Measurements from ENCODE around the gene SLC6A9.

DNA sequence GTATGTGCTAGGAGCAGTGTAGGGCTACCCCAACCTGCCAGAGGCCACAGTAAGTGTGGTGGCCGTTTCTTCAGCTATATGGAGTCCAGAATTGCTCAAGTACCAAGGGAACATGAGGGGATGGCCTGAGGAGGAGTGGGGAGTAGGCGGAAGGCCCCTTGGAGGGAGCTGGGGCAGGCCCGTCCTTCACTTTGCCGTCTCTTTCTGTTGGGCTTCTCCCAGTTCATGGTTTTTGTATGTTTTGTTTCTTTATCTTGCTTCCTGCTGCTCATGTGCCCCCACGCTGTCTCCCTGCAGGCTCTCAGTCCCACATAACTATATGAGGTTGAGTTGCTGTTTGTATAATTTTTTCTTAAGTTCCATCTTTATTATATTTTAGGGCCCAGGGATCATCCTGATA is 67.4 kb downstream of the SLC6A9 start:
- TF ChIP-seq, protein P1, sequence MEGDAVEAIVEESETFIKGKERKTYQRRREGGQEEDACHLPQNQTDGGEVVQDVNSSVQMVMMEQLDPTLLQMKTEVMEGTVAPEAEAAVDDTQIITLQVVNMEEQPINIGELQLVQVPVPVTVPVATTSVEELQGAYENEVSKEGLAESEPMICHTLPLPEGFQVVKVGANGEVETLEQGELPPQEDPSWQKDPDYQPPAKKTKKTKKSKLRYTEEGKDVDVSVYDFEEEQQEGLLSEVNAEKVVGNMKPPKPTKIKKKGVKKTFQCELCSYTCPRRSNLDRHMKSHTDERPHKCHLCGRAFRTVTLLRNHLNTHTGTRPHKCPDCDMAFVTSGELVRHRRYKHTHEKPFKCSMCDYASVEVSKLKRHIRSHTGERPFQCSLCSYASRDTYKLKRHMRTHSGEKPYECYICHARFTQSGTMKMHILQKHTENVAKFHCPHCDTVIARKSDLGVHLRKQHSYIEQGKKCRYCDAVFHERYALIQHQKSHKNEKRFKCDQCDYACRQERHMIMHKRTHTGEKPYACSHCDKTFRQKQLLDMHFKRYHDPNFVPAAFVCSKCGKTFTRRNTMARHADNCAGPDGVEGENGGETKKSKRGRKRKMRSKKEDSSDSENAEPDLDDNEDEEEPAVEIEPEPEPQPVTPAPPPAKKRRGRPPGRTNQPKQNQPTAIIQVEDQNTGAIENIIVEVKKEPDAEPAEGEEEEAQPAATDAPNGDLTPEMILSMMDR (conservative IDR thresholded peaks at IDR 0.05; ENCODE audit: low read depth in 2 of 2): no peak
- TF ChIP-seq EZH2 (IDR thresholded peaks at IDR 0.05; ENCODE audit: low read depth, unreplicated experiment): no peak
- no peak for TF ChIP-seq EZH2phosphoT487 (IDR thresholded peaks at IDR 0.05; ENCODE audit: unreplicated experiment)
- TF ChIP-seq NANOG (IDR thresholded peaks at IDR 0.05; ENCODE audit: borderline replicate concordance): no peak
- no peak for TF ChIP-seq POLR2AphosphoS5 (IDR thresholded peaks at IDR 0.05; ENCODE audit: low read depth)
- no peak for TF ChIP-seq CREB1 (CRISPR knock-in tag; IDR thresholded peaks at IDR 0.05; ENCODE audit: low read depth)
- TF ChIP-seq, protein P2, sequence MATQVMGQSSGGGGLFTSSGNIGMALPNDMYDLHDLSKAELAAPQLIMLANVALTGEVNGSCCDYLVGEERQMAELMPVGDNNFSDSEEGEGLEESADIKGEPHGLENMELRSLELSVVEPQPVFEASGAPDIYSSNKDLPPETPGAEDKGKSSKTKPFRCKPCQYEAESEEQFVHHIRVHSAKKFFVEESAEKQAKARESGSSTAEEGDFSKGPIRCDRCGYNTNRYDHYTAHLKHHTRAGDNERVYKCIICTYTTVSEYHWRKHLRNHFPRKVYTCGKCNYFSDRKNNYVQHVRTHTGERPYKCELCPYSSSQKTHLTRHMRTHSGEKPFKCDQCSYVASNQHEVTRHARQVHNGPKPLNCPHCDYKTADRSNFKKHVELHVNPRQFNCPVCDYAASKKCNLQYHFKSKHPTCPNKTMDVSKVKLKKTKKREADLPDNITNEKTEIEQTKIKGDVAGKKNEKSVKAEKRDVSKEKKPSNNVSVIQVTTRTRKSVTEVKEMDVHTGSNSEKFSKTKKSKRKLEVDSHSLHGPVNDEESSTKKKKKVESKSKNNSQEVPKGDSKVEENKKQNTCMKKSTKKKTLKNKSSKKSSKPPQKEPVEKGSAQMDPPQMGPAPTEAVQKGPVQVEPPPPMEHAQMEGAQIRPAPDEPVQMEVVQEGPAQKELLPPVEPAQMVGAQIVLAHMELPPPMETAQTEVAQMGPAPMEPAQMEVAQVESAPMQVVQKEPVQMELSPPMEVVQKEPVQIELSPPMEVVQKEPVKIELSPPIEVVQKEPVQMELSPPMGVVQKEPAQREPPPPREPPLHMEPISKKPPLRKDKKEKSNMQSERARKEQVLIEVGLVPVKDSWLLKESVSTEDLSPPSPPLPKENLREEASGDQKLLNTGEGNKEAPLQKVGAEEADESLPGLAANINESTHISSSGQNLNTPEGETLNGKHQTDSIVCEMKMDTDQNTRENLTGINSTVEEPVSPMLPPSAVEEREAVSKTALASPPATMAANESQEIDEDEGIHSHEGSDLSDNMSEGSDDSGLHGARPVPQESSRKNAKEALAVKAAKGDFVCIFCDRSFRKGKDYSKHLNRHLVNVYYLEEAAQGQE (IDR thresholded peaks at IDR 0.05; ENCODE audit: unreplicated experiment): no peak
- TF ChIP-seq ZNF114 (CRISPR knock-in tag; IDR thresholded peaks at IDR 0.05): no peak
- no peak for TF ChIP-seq JUNB (IDR thresholded peaks at IDR 0.05; ENCODE audit: unreplicated experiment)
- TF ChIP-seq, protein P3, sequence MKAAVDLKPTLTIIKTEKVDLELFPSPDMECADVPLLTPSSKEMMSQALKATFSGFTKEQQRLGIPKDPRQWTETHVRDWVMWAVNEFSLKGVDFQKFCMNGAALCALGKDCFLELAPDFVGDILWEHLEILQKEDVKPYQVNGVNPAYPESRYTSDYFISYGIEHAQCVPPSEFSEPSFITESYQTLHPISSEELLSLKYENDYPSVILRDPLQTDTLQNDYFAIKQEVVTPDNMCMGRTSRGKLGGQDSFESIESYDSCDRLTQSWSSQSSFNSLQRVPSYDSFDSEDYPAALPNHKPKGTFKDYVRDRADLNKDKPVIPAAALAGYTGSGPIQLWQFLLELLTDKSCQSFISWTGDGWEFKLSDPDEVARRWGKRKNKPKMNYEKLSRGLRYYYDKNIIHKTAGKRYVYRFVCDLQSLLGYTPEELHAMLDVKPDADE (IDR thresholded peaks at IDR 0.05): no peak

Measured in GM23338 (cell line).